ENCODE results near the gene TDRD10. TPM values are rescaled to one million over a fixed set of nuclear protein-coding genes. Genes with fewer than 3 reads are reported as not detected.

Gene TDRD10
- total and polyA plus RNA-seq, 2 of the 8 experiments (the other 6 are each of a cell fraction or from before 2014, with no cell fraction given): 0.15 to 0.27 TPM

DNA sequence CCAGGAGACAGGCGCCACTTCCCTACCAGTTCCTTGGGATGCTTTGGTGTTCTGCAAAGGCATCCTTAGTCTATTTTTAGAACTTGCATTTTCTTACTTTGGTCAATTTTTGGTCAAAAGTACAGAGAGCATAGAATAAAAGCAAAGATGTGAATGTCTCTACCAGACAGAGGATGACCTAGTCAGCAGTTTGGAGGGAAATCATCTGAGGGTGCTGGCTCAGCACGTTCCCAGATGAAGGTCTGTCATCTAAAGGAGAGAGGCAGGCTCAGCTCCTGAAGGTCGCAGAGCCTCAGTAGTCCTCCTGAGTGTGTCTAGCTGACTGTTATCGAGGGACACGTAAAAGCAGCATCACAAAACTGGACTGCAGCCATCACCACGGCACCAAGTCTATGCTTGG, 80.9 kb downstream of the TDRD10 start:
- WGBS, 2 experiments (ENCODE audit: extremely low coverage in 1 of 2, insufficient coverage in 1 of 2, insufficient read length in 1 of 2, insufficient replicate concordance in 2 of 2, low coverage in 1 of 2, low lambda C conversion rate in 2 of 2, missing lambda C conversion rate in 1 of 2): 90% methylated on average over 6 of the region's 6 CpGs; no CpG with 5 or more reads in 1 of the 2 experiments
- H3K23me2 ChIP-seq (ENCODE audit: low read depth, low read length): no peaks in the 10 kb centered on the region
- CTCF ChIA-PET (ENCODE audit: partially characterized antibody): interaction anchor here (0.7 to 1.6 kb wide), 2 partner anchors 10 to 23 kb away, joined by 3 to 5 read pairs; no protein-coding TSS in a partner anchor
- H3K4ac ChIP-seq (replicated peaks; ENCODE audit: insufficient read length, low read depth, low read length): no peak overlapping the region
- H4K91ac ChIP-seq (replicated peaks; ENCODE audit: insufficient read length, low read length): no peak overlapping the region
- H3K27ac ChIP-seq (ENCODE audit: low read depth, low read length): no peak overlapping the region
- TF ChIP-seq GABPA (IDR thresholded peaks at IDR 0.05; ENCODE audit: borderline replicate concordance, insufficient read depth, low read length) (no peak), CHD2 (IDR thresholded peaks at IDR 0.05; ENCODE audit: low read length) (no peak), GTF2F1 (IDR thresholded peaks at IDR 0.05; ENCODE audit: borderline replicate concordance, low read depth, low read length) (no peak)
- no peak overlapping the region for H4K5ac ChIP-seq (ENCODE audit: insufficient read length, low read depth, low read length)
- no peak overlapping the region for H2AK5ac ChIP-seq (ENCODE audit: low read depth, low read length)
- H3K9ac ChIP-seq (replicated peaks in 1 of 4; ENCODE audit: extremely low read depth in 1 of 4, low read depth in 3 of 4, low read length in 3 of 4): no peak overlapping the region
- no peak overlapping the region for H2BK120ac ChIP-seq (replicated peaks; ENCODE audit: low read depth, low read length)
- POLR2A ChIA-PET (ENCODE audit: partially characterized antibody): no interaction called here
- no peak overlapping the region for H4K8ac ChIP-seq (ENCODE audit: extremely low read depth, insufficient read depth, low read length)
- H3K4me3 ChIP-seq (ENCODE audit: extremely low read depth in 1 of 4, insufficient read depth in 2 of 4, low read depth in 3 of 4, low read length in 4 of 4): no peak overlapping the region
- FAIRE-seq (no peak), DNase-seq (ENCODE audit: low read depth in 1 of 2, low spot score in 2 of 2) (no peak)
- H2BK12ac ChIP-seq (ENCODE audit: low read depth, low read length): no peak overlapping the region
- H3K4me2 ChIP-seq (ENCODE audit: insufficient read depth in 1 of 2, low read depth in 2 of 2, low read length in 2 of 2): no peak overlapping the region
- no peak overlapping the region for H3K14ac ChIP-seq (ENCODE audit: insufficient read length)
- no peak overlapping the region for H2BK5ac ChIP-seq (ENCODE audit: low read depth, low read length)
- peaks cover 9 to 21% of the 10 kb centered on the region in 2 experiments for H4K20me1 ChIP-seq (replicated peaks in 1 of 2; ENCODE audit: control insufficient read depth in 1 of 2, insufficient read depth in 2 of 2, low read length in 2 of 2)
- H3K36me3 ChIP-seq (ENCODE audit: control insufficient read depth in 2 of 4, insufficient read depth in 4 of 4, low read length in 3 of 4): peaks cover 71 to 93% (median 82%) of the 10 kb centered on the region in 4 experiments
- H3K23ac ChIP-seq (ENCODE audit: insufficient read length): no peak overlapping the region
- no peak overlapping the region for H3K56ac ChIP-seq (replicated peaks; ENCODE audit: insufficient read length, low read depth, low read length)
- H3K4me1 ChIP-seq (replicated peaks in 1 of 4; ENCODE audit: control insufficient read depth in 3 of 4, insufficient read depth in 4 of 4, low read length in 3 of 4): no peaks in the 10 kb centered on the region
- H3K27me3 ChIP-seq (replicated peaks in 1 of 4; ENCODE audit: control insufficient read depth in 3 of 4, extremely low read depth in 1 of 4, insufficient read depth in 3 of 4, low read length in 3 of 4): no peaks in the 10 kb centered on the region
- no peak overlapping the region for H2BK15ac ChIP-seq (ENCODE audit: low read length)
- no peak overlapping the region for H3K18ac ChIP-seq (ENCODE audit: extremely low read depth, low read length)
- H3K79me2 ChIP-seq (ENCODE audit: control insufficient read depth in 1 of 2, insufficient read depth in 2 of 2, low read length in 2 of 2): no peaks in the 10 kb centered on the region
- no peaks in the 10 kb centered on the region for H3K9me3 ChIP-seq (ENCODE audit: insufficient read depth in 2 of 2, low read depth in 1 of 2, low read length in 1 of 2)
- H2BK20ac ChIP-seq (ENCODE audit: low read length): no peak overlapping the region
- peaks cover 2% of the 10 kb centered on the region; the same call in 1 of the 2 replicates for H3K79me1 ChIP-seq (ENCODE audit: low read depth, low read length)
- H2AFZ ChIP-seq (ENCODE audit: low read length): no peak overlapping the region

Measured in H1 (cell line).